Epithelial cell of esophagus (primary cell): Measurements from ENCODE around the gene SSC5D.

Experiments used
- DNase-seq: peaks from one replicate; pipeline ENCODE4 v3.0.0; 2010; ENCODE audit warnings: low read depth
- H3K4me3 ChIP-seq: 2 replicates; pipeline ENCODE4 v1.5.1; 2011; ENCODE audit warnings: mild to moderate bottlenecking, low read length, control low read depth
- TF ChIP-seq, protein P1 (sequence below): IDR thresholded peaks from 2 replicates; pipeline ENCODE4 v1.5.1; 2011; ENCODE audit warnings: low read depth, mild to moderate bottlenecking, low read length, control low read depth, inconsistent platforms; ENCODE audit not compliant: insufficient read depth; ENCODE audit errors: missing control alignments

The SSC5D gene

DNA sequence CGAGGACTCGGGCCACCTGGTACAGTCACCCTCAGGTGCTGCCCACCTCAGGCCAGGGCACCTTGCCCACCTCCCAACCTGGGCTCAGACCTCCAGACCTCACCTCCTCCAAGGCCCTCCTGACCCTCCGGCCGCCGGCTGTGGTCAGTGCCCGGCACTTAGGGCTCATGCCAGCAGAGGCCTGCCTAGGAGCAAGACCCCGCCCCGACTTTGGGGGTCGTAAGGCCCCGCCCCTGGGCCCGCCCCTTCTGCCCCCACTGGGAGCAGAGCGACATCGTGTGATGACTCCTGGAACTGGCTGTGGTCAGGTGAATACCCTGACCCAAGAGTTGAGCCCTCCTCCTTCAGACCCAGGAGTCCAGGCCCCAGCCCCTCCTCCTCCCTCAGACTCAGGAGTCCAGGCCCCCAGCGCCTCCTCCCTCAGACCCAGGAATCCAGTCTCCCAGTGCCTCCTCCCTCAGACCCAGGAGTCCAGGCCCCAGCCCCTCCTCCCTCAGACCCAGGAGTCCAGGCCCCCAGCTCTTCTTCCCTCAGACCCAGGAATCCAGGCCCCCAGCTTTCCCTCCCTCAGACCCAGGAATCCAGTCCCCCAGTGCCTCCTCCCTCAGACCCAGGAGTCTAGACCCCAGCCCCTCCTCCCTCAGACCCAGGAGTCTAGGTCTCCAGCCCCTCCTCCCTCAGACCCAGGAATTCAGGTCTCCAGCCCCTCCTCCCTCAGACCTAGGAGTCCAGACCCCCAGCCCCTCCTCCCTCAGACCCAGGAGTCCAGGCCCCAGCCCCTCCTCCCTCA, 48.9 kb downstream of the SSC5D start, which contains the start of gene SBK2:
Gene SBK2, minus strand, starts transcription at position 183 of the 790 bp plus-strand sequence. CDS start 839 bp downstream, outside the sequence.
- TF ChIP-seq, protein P1, sequence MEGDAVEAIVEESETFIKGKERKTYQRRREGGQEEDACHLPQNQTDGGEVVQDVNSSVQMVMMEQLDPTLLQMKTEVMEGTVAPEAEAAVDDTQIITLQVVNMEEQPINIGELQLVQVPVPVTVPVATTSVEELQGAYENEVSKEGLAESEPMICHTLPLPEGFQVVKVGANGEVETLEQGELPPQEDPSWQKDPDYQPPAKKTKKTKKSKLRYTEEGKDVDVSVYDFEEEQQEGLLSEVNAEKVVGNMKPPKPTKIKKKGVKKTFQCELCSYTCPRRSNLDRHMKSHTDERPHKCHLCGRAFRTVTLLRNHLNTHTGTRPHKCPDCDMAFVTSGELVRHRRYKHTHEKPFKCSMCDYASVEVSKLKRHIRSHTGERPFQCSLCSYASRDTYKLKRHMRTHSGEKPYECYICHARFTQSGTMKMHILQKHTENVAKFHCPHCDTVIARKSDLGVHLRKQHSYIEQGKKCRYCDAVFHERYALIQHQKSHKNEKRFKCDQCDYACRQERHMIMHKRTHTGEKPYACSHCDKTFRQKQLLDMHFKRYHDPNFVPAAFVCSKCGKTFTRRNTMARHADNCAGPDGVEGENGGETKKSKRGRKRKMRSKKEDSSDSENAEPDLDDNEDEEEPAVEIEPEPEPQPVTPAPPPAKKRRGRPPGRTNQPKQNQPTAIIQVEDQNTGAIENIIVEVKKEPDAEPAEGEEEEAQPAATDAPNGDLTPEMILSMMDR: no peak
- H3K4me3 ChIP-seq: no peak within 1 kb of the TSS
- DNase-seq: no peak

DNA sequence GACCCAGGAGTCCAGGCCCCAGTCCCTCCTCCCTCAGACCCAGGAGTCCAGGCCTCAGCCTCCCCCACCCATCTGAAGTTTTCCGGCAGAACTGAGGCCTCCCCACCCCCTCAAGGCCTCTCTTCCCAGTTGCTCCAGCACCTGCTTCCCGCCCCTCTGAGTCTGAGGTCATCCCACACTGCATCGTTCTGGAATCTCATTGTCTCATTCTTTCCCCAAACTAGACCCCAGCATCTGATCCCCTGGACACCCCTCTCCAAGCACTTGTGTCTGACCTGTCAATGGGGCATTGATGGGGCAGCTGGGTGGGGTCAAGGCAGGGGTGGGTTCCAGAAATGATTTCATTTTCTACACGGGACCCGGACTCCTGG, 49.5 kb downstream of the SSC5D start:
- DNase-seq: no peak
- no peak overlapping the region for H3K4me3 ChIP-seq
- TF ChIP-seq, protein P1: no peak

DNA sequence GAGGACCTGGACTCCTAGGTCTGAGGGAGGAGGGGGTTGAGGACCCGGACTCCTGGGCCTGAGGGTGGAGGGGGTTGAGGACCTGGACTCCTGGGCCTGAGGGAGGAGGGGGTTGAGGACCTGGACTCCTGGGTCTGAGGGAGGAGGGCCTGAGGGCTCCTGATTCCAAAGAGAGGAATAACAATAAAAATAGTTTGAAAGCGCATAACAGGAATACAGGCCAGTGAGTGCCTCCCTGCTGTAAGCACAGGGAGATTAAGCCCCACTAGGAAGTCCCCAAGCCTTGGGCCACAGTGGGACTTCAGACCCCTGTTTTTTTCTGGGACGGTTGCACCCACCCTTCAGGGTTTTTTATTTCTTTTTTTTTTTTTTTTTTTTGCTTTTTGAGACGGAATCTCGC, 49.9 kb downstream of the SSC5D start:
- TF ChIP-seq, protein P1: no peak
- no peak for DNase-seq
- no peak overlapping the region for H3K4me3 ChIP-seq

DNA sequence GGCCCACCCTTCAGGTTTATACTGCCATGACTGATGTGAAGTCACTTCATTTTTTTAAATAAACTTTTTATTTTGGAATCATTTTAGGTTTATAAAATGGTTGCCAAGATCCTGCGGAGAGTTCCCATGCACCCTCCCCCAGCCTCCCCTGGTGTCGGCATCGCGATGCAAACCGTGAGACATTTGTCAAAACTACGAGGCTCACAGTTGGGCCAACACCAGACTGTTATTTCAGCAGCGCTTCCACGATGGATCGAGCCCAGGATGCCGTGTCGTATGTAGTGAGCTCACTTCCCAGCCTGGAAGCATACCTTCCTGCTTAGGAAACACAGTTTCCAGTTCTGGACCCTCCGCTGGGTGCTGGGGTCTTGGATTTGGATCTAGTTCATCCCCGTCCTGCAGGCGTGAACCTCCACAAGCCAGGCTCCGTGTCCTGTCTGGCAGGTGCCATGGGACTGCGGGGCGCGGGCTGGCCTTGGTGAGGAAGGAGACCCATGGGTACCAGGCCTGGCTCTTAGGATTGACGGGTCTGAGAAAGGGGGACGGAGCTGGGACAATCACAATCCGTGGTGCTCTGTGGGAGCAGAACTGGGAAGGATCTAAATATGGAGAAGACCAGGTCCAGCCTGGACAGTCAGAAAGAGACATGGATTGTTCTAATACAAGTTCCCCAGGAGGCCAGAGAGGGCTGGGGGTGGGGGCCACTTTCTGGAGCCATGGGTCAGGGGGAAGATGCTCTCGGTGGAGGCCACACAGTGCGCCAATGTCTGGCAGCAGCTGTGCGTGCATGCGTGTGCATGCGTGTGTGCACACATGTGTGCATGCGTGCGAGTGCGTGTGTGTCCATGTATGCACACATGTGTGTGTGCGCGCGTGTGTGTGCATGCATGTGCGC, 51.1 kb downstream of the SSC5D start:
- DNase-seq: no peak
- TF ChIP-seq, protein P1: no peak
- H3K4me3 ChIP-seq: no peak overlapping the region

DNA sequence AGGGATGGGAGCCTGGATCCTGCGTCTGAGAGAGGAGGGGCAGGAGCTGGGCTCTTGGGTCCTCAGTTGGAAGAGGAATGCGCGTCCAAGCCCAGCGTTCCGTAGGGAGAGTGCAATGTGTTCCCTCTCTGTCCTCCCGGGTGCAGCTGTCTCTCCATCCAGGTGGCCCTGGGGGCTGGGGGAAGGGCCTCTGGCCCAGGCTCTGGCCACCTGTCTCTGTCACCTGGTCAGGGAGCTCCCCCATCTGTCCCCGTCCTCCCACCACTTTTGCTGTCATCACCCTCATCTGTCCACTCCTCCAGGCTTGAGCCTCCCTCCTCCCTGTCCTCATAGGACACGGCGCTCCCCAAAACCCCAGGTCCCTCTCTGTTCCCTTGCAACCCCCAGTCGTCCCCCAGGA, 52.4 kb downstream of the SSC5D start:
- TF ChIP-seq, protein P1: no peak
- H3K4me3 ChIP-seq: no peak overlapping the region
- no peak for DNase-seq

DNA sequence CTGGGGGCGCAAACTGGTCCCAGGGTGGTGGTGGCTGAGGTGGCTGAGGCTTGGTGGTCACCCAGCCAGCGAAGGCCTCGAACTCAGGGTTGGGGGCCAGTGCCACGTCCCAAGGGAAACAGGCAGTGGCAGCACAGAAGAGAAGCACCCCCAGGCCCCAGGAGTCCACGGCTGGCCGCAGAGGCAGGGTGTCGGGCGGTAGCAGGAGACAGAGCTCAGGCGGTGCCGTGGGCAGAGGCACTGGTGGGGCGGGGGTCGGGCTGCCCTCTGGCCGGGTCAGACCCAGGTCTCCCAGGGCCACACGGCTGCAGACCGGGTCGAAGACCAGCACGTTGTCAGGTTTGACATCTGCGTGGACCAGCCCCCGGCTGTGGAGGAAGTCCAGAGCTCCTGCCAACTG, 52.9 kb downstream of the SSC5D start:
- DNase-seq: no peak
- H3K4me3 ChIP-seq: no peak overlapping the region
- TF ChIP-seq, protein P1: no peak
